HAP-1 (cell line): ENCODE results near the gene SLC9B1.
"Not testable (repeated sequence)": the region's sequence is repeated elsewhere in the genome, so short reads cannot be mapped to it uniquely, and the experiment has no call there.

ENCODE experiments used
- DNase-seq, 2 experiments: peaks; one replicate each; pipeline ENCODE4 v3.0.0-alpha.2; 2016 to 2020; ENCODE audit warnings: low spot score in 2 of 2
- H3K27me3 ChIP-seq: fragments of 250-450 bp; sonication (Bioruptor Pico); 2 replicates; pipeline ENCODE4 v1.5.1; 2020; ENCODE audit warnings: low read depth, mild to moderate bottlenecking, moderate library complexity
- H3K36me3 ChIP-seq: fragments of 250-450 bp; sonication (Bioruptor Pico); replicated peaks from 2 replicates; pipeline ENCODE4 v1.5.1; 2020; ENCODE audit warnings: mild to moderate bottlenecking
- H3K4me1 ChIP-seq: fragments of 250-450 bp; sonication (Bioruptor Pico); 2 replicates; pipeline ENCODE4 v1.5.1; 2020; ENCODE audit warnings: mild to moderate bottlenecking
- H3K4me3 ChIP-seq: fragments of 250-450 bp; sonication (Bioruptor Pico); 2 replicates; pipeline ENCODE4 v1.5.1; 2020; ENCODE audit warnings: mild to moderate bottlenecking, moderate library complexity
- H3K9me3 ChIP-seq: fragments of 250-450 bp; sonication (Bioruptor Pico); 2 replicates; pipeline ENCODE4 v1.5.1; 2020; ENCODE audit warnings: mild to moderate bottlenecking, moderate library complexity
- in situ Hi-C: fragments of 300-500 bp; cut with MboI; formaldehyde crosslinking; loops from 3 replicates; pipeline ENCODE4 v1.14.3; 2020; ENCODE audit warnings: low sequenced_read_pairs, inconsistent platforms, mixed read lengths

The SLC9B1 gene

GRCh38 chr4:102881343-102881742 lies 138.2 kb downstream of the SLC9B1 start:
- H3K36me3 ChIP-seq, result 0 out of 2 replicates have a peak, but pooled peaks cover 4% of the 10 kb centered on the region
- in situ Hi-C loops, result no loop called here
- peaks cover 9% of the 10 kb centered on the region for H3K9me3 ChIP-seq
- DNase-seq, result no peak
- H3K4me3 ChIP-seq, result no peak overlapping the region
- 0 out of 2 replicates have a peak, but pooled peaks cover 4% of the 10 kb centered on the region for H3K4me1 ChIP-seq
- no peaks in the 10 kb centered on the region for H3K27me3 ChIP-seq

GRCh38 chr4:102878901-102879300 lies 140.6 kb downstream of the SLC9B1 start:
- Histone ChIP-seq H3K27me3 (no peaks in the 10 kb centered on the region), H3K4me3 (no peak overlapping the region), H3K9me3 (peaks cover 9% of the 10 kb centered on the region), H3K4me1 (0 out of 2 replicates have a peak, but pooled peaks cover 4% of the 10 kb centered on the region), H3K36me3 (peaks cover 17% of the 10 kb centered on the region)
- in situ Hi-C loops, result no loop called here
- no peak for DNase-seq

- peaks cover 17% of the 10 kb centered on the region for H3K36me3 ChIP-seq
- H3K27me3 ChIP-seq, in situ Hi-C loops, H3K4me3 ChIP-seq, DNase-seq, H3K9me3 ChIP-seq, H3K4me1 ChIP-seq: not testable (repeated sequence)
Measured at GRCh38 chr4:102878349-102878748, 141.2 kb downstream of the SLC9B1 start.

DNA sequence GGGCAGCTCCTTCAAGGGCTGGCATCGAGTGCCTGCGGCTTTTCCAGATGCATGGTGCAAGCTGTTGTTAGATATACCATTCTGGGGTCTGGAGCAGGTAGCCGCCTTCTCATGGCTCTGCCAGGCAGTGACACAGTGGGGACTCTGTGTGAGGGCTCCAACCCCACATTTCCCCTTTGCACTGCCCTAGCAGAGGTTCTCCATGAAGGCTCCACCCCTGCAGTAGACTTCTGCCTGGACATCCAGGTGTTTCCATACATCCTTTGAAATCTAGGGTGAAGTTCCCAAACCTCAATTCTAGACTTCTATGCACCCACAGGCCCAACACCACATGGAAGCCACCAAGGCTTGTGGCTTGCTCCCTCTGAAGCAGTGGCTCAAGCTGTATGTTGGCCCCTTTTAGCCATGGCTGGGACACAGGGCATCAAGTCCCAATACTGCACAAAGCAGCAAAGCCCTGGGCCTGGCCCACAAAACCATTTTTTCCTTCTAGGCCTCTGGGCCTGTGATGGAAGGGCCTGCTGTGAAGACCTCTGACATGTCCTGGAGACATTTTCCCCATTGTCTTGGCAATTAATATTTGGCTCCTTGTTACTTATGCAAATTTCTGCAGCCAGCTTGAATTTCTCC lies 141.9 kb downstream of the SLC9B1 start:
- DNase-seq, H3K4me1 ChIP-seq, in situ Hi-C loops, H3K4me3 ChIP-seq, H3K27me3 ChIP-seq, H3K9me3 ChIP-seq: not testable (repeated sequence)
- H3K36me3 ChIP-seq, result peaks cover 17% of the 10 kb centered on the region

GRCh38 chr4:102871772-102872171 lies 147.7 kb downstream of the SLC9B1 start:
- H3K36me3 ChIP-seq, result peaks cover 13% of the 10 kb centered on the region
- no peak for DNase-seq
- in situ Hi-C loops, result no loop called here
- H3K27me3 ChIP-seq, result no peaks in the 10 kb centered on the region
- H3K4me3 ChIP-seq, result no peak overlapping the region
- H3K4me1 ChIP-seq, result peaks cover 12% of the 10 kb centered on the region
- no peaks in the 10 kb centered on the region for H3K9me3 ChIP-seq

GRCh38 chr4:102869569-102870197 lies 149.8 kb downstream of the SLC9B1 start:
- H3K27me3 ChIP-seq, result no peaks in the 10 kb centered on the region
- H3K4me1 ChIP-seq, result peaks cover 18% of the 10 kb centered on the region
- in situ Hi-C loops, result no loop called here
- no peak for DNase-seq
- H3K36me3 ChIP-seq, result peaks cover 4% of the 10 kb centered on the region
- H3K9me3 ChIP-seq, result no peaks in the 10 kb centered on the region
- H3K4me3 ChIP-seq, result peak overlapping the region; percentile 51

DNA sequence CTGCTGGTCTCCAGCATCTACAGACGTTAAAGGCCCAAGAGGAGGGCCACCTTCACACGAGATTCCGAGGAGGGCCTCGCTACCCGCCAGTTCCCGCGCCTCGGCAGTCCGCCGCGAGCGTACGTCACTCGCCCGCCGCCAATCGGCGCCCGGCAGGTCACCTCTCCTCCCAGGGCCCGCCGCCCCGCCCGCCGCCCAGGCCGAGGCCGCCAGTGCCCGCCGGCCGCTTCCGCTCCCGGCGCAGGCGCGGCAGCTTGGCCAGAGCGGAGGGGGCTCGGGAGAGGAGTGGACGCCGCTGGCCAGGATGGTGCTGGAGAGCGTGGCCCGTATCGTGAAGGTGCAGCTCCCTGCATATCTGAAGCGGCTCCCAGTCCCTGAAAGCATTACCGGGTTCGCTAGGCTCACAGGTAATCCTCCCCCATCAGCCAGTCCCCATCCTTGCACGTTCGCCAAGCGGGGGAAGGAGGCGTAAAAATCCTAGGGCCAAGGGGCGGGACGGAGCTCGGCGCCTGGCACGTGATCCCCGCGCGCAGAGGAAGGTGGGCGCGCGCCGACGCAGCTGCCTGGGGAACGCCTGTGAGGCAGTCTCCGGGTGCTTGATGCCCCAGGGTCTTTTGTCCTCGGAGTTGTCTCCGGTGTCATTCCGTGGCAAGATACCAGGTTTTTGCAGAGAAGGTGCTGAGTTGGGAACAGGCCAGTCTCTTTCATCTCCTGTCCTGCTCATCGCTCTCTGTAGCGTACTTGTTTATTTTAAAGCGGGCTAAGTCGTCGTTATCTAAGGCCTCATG lies 150.5 kb downstream of the SLC9B1 start, which contains the start of gene CISD2:
CISD2 (plus strand) TSS at position 212 of the 788 bp plus-strand sequence; CDS start at position 305, 93 bp downstream.
- Histone ChIP-seq H3K4me3 (peak within 1 kb of the TSS; percentile 51), H3K9me3 (no peaks in the 10 kb centered on the region), H3K4me1 (peaks cover 22% of the 10 kb centered on the region), H3K27me3 (no peaks in the 10 kb centered on the region), H3K36me3 (no peaks in the 10 kb centered on the region; the same call in 1 of the 2 replicates)
- peak; percentile 82 to 94 for DNase-seq
- in situ Hi-C loops, result no loop called here

GRCh38 chr4:102868153-102868780 lies 151.2 kb downstream of the SLC9B1 start:
- H3K9me3 ChIP-seq, result no peaks in the 10 kb centered on the region
- no peaks in the 10 kb centered on the region for H3K27me3 ChIP-seq
- peaks cover 22% of the 10 kb centered on the region for H3K4me1 ChIP-seq
- in situ Hi-C loops, result no loop called here
- DNase-seq, result peak; percentile 39 to 82
- peak overlapping the region; percentile 51 for H3K4me3 ChIP-seq
- no peaks in the 10 kb centered on the region; the same call in 1 of the 2 replicates for H3K36me3 ChIP-seq

DNA sequence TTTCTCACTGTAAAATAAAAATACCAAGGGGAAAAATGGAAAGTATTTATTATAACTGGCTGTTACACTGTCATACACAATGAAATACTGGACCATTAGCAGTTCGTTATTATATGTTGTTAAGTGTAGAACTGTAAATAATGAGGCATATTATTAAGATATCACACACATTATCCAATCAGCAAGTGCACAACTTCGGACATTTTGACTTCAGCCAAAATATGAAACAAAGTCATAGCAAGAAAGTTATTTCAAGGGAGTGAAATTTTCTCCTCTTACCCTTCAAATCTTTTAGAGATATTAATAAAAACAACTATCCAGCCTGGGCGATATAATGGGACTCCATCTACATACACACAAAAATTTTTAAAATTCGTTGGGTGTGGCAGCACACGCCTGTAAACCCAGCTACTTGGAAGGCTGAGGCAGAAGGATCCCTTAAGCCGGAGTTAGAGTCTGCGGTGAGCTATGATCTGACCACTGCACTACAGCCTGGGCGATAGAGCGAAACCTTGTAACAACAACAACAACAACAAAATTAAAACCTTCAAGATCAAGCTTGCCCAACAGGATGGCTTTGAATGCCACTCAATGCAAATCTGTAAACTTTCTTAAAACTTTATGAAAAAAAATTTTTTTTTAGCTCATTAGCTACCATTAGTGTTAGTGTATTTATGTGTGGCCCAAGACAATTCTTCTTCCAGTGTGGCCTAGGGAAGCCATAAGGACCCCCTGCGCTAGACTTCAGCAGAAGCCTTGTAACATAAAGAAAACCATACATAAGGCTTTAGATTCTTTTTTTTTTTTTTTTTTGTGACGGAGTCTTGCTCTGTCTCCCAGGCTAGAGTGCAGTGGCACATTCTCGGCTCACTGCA lies 152.0 kb downstream of the SLC9B1 start:
- H3K36me3 ChIP-seq, result no peaks in the 10 kb centered on the region; the same call in 1 of the 2 replicates
- H3K4me3 ChIP-seq, result peak overlapping the region; percentile 51
- H3K27me3 ChIP-seq, result no peaks in the 10 kb centered on the region
- in situ Hi-C loops, result no loop called here
- H3K9me3 ChIP-seq, result no peaks in the 10 kb centered on the region
- peaks cover 22% of the 10 kb centered on the region for H3K4me1 ChIP-seq
- DNase-seq, result peak; percentile 38 to 42

DNA sequence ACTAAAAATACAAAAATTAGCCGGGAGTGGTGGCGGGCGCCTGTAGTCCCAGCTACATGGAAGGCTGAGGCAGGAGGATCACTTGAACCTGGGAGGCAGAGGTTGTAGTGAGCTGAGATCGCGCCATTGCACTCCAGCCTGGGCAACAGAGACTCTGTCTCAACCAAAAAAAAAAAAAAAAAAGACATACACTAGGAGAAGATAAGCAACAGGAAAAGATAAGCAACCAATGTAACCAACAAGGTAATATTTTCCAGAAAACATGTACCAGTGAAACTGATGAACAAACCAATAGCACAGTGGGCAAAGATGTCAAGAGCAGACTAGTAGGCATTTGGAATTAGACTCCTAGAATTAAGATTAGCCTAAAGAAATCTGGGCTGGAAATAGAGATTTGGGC lies 154.2 kb downstream of the SLC9B1 start:
- H3K27me3 ChIP-seq, in situ Hi-C loops, H3K36me3 ChIP-seq, H3K9me3 ChIP-seq, DNase-seq, H3K4me3 ChIP-seq: not testable (repeated sequence)
- H3K4me1 ChIP-seq, result peaks cover 12% of the 10 kb centered on the region

DNA sequence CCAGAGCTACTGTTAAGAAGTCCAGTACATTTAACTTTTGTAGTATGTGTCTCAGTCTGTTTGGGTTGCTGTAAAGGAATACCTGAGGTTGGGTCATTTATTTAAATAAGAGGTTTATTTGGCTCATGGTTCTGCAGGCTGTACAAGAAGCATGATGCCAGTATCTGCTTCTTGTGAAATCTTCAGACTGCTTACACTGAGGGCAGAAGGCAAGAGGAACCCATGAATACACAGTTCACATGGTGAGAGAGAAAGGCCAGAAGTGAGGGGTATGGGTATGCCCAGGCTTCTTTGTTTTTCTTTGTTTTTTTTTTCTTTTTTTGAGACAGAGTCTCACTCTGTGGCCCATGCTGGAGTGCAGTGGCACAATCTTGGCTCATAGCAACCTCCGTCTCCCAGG lies 156.8 kb downstream of the SLC9B1 start:
- no peaks in the 10 kb centered on the region for H3K27me3 ChIP-seq
- H3K9me3 ChIP-seq, result peaks cover 8% of the 10 kb centered on the region; the same call in 1 of the 2 replicates
- no peak overlapping the region for H3K4me3 ChIP-seq
- H3K4me1 ChIP-seq, result peaks cover 12% of the 10 kb centered on the region
- no peak for DNase-seq
- no peaks in the 10 kb centered on the region; the same call in 1 of the 2 replicates for H3K36me3 ChIP-seq
- in situ Hi-C loops, result no loop called here

- DNase-seq, result no peak
- Histone ChIP-seq H3K27me3 (no peaks in the 10 kb centered on the region), H3K4me3 (no peak overlapping the region), H3K4me1 (peaks cover 12% of the 10 kb centered on the region), H3K9me3 (peaks cover 8% of the 10 kb centered on the region; the same call in 1 of the 2 replicates), H3K36me3 (no peaks in the 10 kb centered on the region; the same call in 1 of the 2 replicates)
- in situ Hi-C loops, result no loop called here
Measured at GRCh38 chr4:102862016-102862415, 157.5 kb downstream of the SLC9B1 start.
